Measurements from ENCODE around the gene TRIM17.

DNA sequence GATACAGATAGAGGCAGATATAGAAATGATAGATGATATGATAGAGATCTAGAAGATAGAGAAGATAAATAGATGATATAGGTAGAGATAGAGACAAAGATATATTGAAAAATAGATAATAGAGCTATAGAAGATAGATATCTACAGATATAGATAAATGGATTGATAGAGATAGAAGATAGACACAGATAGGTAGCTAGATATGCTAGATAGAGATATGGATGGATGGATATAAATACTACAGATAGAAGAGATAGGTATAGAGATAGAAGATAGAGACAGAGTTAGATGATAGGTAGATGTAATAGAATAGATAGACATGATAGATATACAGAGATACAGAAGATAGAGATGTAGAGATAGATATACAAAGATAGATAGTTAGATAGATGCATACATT lies 31.4 kb downstream of the TRIM17 start:
- TF ChIP-seq, protein P1, sequence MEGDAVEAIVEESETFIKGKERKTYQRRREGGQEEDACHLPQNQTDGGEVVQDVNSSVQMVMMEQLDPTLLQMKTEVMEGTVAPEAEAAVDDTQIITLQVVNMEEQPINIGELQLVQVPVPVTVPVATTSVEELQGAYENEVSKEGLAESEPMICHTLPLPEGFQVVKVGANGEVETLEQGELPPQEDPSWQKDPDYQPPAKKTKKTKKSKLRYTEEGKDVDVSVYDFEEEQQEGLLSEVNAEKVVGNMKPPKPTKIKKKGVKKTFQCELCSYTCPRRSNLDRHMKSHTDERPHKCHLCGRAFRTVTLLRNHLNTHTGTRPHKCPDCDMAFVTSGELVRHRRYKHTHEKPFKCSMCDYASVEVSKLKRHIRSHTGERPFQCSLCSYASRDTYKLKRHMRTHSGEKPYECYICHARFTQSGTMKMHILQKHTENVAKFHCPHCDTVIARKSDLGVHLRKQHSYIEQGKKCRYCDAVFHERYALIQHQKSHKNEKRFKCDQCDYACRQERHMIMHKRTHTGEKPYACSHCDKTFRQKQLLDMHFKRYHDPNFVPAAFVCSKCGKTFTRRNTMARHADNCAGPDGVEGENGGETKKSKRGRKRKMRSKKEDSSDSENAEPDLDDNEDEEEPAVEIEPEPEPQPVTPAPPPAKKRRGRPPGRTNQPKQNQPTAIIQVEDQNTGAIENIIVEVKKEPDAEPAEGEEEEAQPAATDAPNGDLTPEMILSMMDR (IDR thresholded peaks at IDR 0.05 in 8 of 11, conservative IDR thresholded peaks at IDR 0.05 in 3 of 11): no peak
- TF ChIP-seq POLR2A (IDR thresholded peaks at IDR 0.05): no peak
